GM12874 (cell line): ENCODE results near the gene CENPM.

ENCODE experiments used
- TF ChIP-seq, protein P1 (sequence below): IDR thresholded peaks from 2 replicates; pipeline ENCODE4 v1.5.1; 2011; ENCODE audit warnings: low read depth, mild to moderate bottlenecking, control low read depth, low read length, moderate library complexity; ENCODE audit not compliant: insufficient read depth

Gene CENPM

DNA sequence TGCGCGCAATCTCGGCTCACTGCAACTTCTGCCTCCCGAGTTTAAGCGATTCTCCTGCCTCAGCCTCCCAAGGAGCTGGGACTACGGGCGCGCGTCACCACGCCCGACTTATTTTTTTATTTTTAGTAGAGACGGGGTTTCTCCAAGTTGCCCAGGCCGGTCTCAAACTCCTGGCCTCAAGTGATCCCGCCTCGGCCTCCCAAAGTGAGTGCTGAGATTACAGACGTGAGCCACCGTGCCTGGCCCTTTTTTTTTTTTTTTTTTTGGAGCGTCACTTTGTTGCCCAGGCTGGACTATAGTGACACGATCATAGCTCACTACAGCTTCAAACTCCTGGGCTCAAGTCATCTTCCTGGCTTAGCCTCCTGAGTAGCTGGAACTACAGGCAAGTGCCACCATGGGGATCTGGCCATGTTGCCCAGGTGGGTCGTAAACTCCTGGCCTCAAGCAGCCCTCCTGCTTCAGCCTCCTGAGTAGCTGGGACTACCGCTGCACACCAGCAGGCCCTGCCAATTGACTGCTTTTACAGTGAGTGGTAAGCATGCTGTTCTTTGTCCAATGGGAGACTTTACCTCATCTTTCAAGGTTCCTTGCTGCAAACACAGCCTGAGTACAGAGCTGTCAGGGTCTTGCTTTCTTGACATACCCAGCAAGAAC lies 600 bp upstream of the CENPM start:
- TF ChIP-seq, protein P1, sequence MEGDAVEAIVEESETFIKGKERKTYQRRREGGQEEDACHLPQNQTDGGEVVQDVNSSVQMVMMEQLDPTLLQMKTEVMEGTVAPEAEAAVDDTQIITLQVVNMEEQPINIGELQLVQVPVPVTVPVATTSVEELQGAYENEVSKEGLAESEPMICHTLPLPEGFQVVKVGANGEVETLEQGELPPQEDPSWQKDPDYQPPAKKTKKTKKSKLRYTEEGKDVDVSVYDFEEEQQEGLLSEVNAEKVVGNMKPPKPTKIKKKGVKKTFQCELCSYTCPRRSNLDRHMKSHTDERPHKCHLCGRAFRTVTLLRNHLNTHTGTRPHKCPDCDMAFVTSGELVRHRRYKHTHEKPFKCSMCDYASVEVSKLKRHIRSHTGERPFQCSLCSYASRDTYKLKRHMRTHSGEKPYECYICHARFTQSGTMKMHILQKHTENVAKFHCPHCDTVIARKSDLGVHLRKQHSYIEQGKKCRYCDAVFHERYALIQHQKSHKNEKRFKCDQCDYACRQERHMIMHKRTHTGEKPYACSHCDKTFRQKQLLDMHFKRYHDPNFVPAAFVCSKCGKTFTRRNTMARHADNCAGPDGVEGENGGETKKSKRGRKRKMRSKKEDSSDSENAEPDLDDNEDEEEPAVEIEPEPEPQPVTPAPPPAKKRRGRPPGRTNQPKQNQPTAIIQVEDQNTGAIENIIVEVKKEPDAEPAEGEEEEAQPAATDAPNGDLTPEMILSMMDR: no peak

DNA sequence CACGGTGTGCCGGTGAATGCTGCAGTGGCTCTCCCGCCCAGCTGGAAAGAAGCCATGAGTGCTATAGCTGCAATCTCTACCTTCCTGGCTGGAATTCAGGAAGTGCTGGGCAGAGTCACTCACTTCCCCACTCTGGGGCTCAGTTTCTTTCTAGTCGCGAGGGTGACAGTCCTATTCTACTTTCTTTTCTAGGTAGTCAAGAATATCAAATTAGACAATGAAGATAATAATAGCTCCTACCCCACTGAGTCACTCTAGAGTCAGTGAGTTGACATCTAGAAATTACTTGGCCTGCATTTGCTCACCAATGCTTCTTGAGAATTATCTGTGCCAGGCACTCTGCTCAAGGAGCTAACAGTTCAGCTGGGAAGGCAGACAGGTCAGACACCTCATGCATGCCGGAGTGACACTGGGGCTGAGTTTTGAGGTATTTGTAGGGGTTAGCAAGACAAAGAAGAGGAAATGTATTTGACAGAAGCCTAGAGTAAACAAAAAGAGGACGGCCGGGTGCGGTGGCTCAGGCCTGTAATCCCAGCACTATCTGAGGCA lies 3.2 kb downstream of the CENPM start:
- TF ChIP-seq, protein P1: no peak

DNA sequence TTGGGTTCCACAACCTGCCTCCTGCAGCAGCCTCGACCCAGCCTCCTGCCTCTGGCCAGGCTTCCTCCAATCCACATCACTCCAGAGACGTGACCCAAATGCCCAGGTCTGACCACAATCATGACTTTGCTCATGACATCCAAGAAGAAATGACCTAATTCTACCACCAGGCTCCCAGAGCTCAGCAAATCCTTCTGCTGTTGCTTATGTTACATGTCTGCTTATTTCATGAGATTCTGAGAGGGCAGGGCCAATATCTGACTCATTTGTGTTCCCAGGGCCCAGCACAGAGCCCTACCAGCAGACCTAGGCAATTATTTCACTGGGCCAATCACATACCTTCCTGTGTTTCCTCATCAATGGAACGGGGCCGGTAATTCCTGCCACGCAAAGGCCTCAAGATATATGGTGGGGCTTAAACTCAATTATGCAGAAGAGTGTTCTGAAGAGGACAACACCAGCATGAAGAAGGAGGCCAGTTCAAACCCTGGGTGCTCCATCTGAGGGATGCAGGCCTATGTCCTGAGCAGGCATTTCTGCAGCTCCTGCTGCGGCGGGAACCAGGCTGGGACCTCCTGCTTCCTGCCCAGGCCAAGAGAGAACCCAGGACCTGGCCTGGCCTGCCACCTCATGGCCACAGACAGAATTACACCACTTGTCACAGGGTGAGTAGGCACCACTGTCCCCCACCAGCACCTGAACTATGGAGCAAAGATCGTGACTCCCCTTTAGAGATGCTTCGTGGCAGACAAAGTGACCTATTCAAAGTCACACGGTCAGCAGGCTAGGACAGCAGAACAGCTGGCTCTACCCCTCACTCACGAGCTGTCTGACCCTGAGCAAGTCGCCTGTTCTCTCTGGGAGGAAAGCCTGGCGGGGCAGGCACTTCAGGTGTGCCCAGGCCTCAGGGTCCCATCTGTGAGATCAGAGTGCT lies 5.9 kb downstream of the CENPM start:
- TF ChIP-seq, protein P1: peak; percentile 93

DNA sequence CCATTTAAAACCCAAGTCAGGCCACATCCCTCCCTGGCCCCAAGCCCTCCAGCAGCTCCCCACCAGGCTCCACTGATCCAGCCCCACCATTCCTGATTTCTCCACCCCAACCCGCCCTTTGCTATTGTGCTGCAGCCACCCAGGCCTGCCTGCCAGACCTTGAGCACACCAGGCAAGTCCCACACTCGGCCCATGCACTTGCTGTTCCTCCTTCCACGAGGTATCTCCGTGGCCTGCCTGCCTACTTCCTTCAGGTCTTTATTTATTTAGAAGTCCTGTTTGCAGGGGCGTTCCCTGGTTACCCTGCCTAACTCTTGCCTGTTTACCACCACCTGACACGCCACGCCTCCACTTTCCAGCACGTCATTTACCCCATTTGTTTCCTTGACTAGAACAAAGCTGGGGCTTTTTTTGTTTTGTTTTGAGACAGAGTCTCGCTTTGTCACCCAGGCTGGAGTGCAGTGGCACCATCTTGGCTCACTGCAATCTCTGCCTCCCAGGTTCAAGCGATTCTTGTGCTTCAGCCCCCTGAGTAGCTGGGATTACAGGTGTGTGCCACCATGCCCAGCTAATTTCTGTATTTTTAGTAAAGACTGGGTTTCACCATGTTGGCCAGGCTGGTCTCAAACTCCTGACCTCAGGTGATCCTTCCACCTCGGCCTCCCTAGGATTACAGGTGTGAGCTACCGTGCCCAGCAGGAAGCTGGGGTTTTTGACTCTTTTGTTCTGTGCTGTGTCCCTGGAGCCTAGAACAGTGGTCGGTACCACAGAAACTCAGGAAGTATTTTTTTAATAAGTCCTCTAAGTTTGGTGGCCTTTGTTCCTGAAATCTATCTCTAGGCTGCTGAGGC lies 6.7 kb downstream of the CENPM start:
- TF ChIP-seq, protein P1: no peak

DNA sequence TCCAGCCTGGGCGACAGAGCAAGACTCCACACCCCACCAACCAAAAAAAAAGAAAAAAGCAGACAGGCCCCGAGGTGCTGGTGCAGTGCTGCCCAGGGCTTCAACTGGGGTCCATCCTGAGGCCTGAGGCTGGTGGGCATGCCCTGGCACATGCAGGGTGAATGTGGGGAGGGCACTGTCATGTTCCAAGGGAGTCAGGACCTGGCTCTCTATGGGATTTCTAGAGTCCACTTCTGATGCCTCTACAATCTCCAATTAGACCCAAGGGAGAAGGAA lies 10.1 kb downstream of the CENPM start:
- TF ChIP-seq, protein P1: no peak

DNA sequence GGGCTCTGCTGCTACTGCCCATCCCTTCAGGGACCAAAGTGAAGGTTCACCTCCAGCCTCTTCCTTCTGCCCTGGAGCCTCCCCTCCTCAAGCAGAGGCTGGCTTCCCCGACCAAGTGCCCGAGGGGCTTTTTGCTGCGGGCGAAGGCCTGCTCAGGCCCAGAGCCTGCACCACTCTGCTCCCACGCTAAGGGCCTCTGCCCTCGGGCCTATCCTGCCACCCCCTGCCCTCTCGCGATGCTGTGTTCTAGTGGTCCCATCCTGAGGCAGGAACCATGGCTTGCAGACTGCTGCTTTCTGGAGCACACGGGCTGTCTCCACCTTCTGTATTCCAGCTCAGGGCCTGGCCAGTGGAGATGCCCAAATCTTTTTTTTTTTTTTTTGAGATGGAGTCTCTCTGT lies 11.4 kb downstream of the CENPM start:
- TF ChIP-seq, protein P1: no peak

DNA sequence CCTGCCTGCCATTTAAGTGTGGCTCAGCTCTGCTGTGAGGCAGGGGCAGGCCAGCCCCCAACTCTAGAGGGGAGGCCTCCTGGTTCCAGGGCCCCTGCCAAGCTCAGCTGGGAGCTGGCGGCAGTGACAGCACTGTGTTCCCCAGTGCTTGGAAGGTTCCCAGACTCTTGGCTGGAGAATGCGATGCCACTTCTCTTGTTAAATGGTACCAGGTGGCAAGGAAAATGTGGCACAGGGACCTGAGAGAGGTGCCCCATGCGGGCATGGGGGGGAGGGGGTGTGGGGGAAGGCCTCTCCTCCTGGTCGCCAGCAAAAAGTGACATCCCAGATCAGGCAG lies 12.0 kb downstream of the CENPM start:
- TF ChIP-seq, protein P1: no peak
